ENCODE data around the gene CFAP46. TPM values are rescaled to one million over a fixed set of nuclear protein-coding genes. Genes with fewer than 3 reads are reported as not detected.

The CFAP46 gene
- total and polyA plus RNA-seq, 2 donors from 2014 or later = 3.8 to 8.3 TPM

DNA sequence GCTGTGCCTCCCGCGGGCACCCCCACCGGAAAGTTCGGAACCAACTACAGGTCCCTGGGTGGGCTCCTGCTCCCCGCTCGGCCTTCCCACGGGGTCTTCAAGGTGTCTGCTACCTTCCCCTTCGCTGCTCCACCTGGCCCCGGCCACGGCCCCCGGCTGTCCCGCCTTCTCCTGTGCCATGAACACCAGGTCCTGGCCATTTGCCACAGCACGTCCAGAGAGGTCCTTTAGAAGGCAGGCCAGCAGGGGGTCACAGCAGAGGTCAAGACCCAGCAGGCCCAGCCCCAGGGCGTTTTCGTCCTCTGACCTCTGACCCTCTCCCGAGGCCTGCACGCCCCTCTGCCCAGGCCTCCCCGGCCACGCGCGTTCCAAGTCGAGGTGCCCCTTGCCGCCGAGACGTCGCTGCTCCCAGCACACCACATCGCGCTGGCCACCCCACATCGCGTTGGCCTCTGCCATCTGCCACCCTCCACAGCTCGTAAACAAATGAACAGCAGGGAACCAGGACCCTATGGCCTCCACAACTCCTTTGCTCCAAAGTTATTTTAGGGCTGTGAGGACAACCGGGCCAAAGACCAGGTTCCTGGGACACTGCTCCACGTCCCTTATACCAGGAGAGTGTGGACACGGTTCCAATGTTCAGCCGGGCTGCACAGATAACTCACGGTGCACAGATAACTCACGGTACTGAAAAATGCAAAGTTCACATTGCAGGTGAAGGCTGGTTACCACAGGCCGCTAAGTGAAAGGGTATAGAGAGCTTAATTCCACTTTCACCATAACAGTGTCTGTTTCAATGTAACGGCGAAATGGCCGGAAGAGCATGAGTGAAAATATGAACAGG, 74.3 kb downstream of the CFAP46 start:
- intact Hi-C loops (cut with DNase I) = no loop called here

DNA sequence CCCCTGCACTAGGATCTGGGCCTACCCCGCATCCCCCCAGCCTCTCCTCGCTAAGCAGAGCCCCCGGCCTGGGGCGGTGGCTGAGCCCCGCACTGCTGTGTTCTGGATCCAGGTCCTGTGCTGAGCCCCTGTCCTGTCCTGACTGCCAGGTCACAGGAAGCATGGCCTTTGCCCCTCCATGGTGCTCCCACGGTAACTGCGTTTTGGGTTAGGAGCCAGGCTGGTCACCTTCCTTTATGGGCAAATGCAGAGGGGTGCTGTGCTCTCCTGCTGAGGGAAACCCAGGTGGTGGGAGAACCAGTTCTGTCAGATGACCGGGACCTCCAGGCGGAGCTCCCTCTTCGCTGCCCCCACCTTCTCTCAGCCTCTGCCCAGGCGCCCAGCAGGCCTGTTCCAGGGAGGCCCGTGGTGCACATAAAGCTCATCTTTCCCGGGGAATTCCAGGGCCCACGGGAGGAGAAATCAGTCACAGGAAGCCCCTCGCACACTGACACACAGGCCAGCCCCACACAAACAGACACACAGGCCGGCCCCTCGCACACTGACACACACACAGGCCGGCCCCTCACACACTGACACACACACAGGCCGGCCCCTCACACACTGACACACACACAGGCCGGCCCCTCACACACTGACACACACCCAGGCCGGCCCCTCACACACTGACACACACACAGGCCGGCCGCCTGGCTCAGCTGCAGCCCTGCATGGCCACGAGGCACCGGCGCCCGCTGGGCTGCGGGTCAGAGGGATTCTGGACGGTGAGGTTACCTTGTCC, 75.6 kb downstream of the CFAP46 start:
- Histone ChIP-seq H3K36me3 (ENCODE audit: control insufficient read depth in 2 of 3, insufficient read depth in 3 of 3, low read length in 3 of 3) (no peaks in the 10 kb centered on the region), H3K4me3 (ENCODE audit: low read length in 3 of 3) (no peak overlapping the region), H3K27me3 (ENCODE audit: control insufficient read depth, insufficient read depth, low read length) (no peaks in the 10 kb centered on the region), H3K27ac (ENCODE audit: low read depth in 2 of 2, low read length in 2 of 2) (no peak overlapping the region), H3K9ac (ENCODE audit: low read length in 3 of 3) (no peak overlapping the region), H3K4me1 (ENCODE audit: control insufficient read depth in 2 of 3, insufficient read depth in 2 of 3, low read depth in 1 of 3, low read length in 3 of 3) (no peaks in the 10 kb centered on the region), H3K9me3 (ENCODE audit: control insufficient read depth in 2 of 3, insufficient read depth in 1 of 3, low read length in 3 of 3) (no peaks in the 10 kb centered on the region)
- TF ChIP-seq, protein P1, sequence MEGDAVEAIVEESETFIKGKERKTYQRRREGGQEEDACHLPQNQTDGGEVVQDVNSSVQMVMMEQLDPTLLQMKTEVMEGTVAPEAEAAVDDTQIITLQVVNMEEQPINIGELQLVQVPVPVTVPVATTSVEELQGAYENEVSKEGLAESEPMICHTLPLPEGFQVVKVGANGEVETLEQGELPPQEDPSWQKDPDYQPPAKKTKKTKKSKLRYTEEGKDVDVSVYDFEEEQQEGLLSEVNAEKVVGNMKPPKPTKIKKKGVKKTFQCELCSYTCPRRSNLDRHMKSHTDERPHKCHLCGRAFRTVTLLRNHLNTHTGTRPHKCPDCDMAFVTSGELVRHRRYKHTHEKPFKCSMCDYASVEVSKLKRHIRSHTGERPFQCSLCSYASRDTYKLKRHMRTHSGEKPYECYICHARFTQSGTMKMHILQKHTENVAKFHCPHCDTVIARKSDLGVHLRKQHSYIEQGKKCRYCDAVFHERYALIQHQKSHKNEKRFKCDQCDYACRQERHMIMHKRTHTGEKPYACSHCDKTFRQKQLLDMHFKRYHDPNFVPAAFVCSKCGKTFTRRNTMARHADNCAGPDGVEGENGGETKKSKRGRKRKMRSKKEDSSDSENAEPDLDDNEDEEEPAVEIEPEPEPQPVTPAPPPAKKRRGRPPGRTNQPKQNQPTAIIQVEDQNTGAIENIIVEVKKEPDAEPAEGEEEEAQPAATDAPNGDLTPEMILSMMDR (IDR thresholded peaks at IDR 0.05; ENCODE audit: borderline replicate concordance, extremely low read depth, insufficient read depth) = no peak
- DNase-seq = peak; percentile 45 to 58 (median 51)
- intact Hi-C loops (cut with DNase I) = no loop called here
- FAIRE-seq = no peak

More for the DNA sequence above, 74.3 kb downstream of the CFAP46 start:
- DNase-seq (peak in 2 of 5 donors; percentile 37 to 75), FAIRE-seq (no peak)
- Histone ChIP-seq H3K36me3 (ENCODE audit: control insufficient read depth in 2 of 3, insufficient read depth in 3 of 3, low read length in 3 of 3) (no peaks in the 10 kb centered on the region), H3K27me3 (ENCODE audit: control insufficient read depth, insufficient read depth, low read length) (no peaks in the 10 kb centered on the region), H3K9ac (ENCODE audit: low read length in 3 of 3) (no peak overlapping the region), H3K9me3 (ENCODE audit: control insufficient read depth in 2 of 3, insufficient read depth in 1 of 3, low read length in 3 of 3) (no peaks in the 10 kb centered on the region), H3K4me3 (ENCODE audit: low read length in 3 of 3) (no peak overlapping the region), H3K27ac (ENCODE audit: low read depth in 2 of 2, low read length in 2 of 2) (no peak overlapping the region), H3K4me1 (ENCODE audit: control insufficient read depth in 2 of 3, insufficient read depth in 2 of 3, low read depth in 1 of 3, low read length in 3 of 3) (no peaks in the 10 kb centered on the region)
- TF ChIP-seq, protein P1 (IDR thresholded peaks at IDR 0.05; ENCODE audit: borderline replicate concordance, extremely low read depth, insufficient read depth) = no peak

GRCh38 chr10:132865851-132866600, 76.3 kb downstream of the CFAP46 start:
- H3K4me1 ChIP-seq (ENCODE audit: control insufficient read depth in 2 of 3, insufficient read depth in 2 of 3, low read depth in 1 of 3, low read length in 3 of 3) = no peaks in the 10 kb centered on the region
- TF ChIP-seq, protein P1 (IDR thresholded peaks at IDR 0.05; ENCODE audit: borderline replicate concordance, extremely low read depth, insufficient read depth) = no peak
- no peak overlapping the region for H3K27ac ChIP-seq (ENCODE audit: low read depth in 2 of 2, low read length in 2 of 2)
- peak in 2 of 5 donors; percentile 31 to 44 for DNase-seq
- intact Hi-C loops (cut with DNase I) = no loop called here
- no peak overlapping the region for H3K9ac ChIP-seq (ENCODE audit: low read length in 3 of 3)
- no peaks in the 10 kb centered on the region for H3K36me3 ChIP-seq (ENCODE audit: control insufficient read depth in 2 of 3, insufficient read depth in 3 of 3, low read length in 3 of 3)
- H3K4me3 ChIP-seq (ENCODE audit: low read length in 3 of 3) = no peak overlapping the region
- H3K9me3 ChIP-seq (ENCODE audit: control insufficient read depth in 2 of 3, insufficient read depth in 1 of 3, low read length in 3 of 3) = no peaks in the 10 kb centered on the region
- H3K27me3 ChIP-seq (ENCODE audit: control insufficient read depth, insufficient read depth, low read length) = no peaks in the 10 kb centered on the region
- FAIRE-seq = no peak
